ENCODE results near the gene ADARB1.
"Not testable (repeated sequence)": the region's sequence is repeated elsewhere in the genome, so short reads cannot be mapped to it uniquely, and the experiment has no call there.

ADARB1 gene

GRCh38 chr21:45137612-45137937 lies 63.2 kb downstream of the ADARB1 start:
- no peak for DNase-seq

GRCh38 chr21:45138199-45139002 lies 64.0 kb downstream of the ADARB1 start:
- DNase-seq = peak; percentile 32 to 73 (median 54)

GRCh38 chr21:45139003-45139360 lies 64.6 kb downstream of the ADARB1 start:
- not testable (repeated sequence) for DNase-seq

GRCh38 chr21:45139473-45139872 lies 65.1 kb downstream of the ADARB1 start:
- DNase-seq = no peak

GRCh38 chr21:45140346-45140940 lies 66.1 kb downstream of the ADARB1 start:
- peak in 4 of 5 donors; percentile 33 to 55 (median 42) for DNase-seq

DNA sequence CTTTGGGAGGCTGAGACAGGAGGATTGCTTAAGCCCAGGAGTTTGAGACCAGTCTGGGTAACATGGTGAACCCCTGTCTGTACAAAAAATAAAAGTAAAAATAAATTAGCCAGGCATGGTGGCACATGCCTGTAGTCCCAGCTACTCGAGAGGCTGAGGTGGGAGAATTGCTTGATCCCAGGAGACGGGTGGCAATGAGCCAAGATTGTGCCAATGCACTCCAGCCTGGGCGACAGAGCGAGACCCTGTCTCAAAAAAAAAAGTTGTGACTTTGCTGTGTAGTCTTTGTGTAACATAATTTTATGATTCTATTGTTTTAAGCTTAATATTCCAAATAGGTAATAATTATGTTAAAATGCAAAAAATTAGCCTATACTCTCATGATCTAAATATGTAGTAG lies 66.6 kb downstream of the ADARB1 start:
- DNase-seq = not testable (repeated sequence)

DNA sequence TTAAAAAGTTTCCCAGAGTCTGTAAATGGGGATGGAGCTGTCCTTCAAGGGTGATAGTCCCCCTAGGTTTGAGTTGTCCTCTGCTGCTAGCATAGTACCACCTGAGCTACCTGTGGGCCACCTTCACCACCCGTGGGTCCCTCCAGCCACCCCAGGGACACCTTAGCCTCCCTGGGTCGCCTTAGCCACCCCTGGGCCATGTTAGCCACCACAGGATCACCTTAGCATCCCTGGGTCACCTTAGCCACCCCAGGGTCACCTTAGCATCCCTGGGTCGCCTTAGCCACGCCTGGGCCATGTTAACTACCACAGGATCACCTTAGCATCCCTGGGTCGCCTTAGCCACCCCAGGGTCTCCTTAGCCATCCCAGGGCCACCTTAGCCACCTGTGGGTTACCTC lies 67.1 kb downstream of the ADARB1 start:
- DNase-seq = no peak

DNA sequence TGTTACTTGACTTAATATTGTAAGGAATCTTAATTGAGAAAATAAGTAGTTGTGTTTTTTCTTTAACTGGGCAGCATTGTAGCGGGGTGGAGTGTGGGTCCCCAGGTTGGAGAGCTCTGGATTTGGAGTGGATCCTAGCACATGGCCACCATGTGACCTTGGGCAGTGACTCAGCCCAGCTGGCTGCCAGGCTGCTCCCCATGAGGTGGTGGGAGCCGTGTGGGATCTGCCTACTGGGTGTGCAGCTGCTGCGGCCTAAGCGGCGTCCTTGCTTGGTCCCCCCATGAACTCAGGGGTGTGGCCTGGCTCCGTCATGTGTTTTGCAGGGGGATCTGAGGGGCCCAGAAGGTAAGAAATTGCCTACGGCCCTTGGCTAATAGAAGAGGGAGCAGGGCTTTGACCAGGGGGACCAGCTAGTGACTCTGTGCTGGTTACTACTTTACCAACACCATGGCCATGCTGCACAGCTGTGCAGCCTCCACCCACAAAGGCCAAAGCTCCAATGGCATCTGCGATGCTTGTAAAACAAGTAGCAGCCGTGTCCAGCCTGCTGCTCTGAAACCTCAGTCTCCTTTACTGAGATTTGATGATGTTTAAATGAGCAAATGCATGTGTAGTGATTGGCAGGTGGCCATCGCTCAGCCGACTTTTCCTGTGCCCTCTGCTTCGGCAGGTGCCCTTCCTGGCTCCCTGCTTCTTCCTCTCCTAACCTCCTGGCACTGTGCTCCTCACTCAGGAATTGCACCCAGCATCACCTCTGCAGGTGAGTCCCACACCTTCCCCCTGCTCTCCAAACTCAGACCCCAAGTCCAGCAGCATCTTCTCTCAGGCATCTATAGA lies 68.3 kb downstream of the ADARB1 start:
- no peak for DNase-seq

DNA sequence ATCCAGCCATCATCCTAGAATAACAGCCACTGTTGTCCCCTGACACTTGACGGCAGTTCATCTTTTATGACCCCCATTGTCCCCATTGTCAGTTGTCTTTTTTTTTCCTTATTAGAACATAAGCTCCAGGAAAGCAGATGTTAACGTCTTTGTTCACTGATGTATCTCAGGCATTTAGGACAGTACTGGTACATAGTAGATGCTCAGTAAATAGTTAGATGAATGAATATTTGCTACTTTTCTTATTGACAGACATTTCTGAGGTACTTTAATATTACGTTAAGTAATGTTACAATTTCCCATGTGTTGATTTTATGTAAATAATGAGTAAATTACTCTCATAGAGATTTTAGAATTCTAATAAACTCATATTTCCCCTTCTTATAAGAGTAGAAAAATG lies 69.5 kb downstream of the ADARB1 start:
- no peak for DNase-seq

GRCh38 chr21:45145146-45145545 lies 70.8 kb downstream of the ADARB1 start:
- no peak for DNase-seq

- DNase-seq = not testable (repeated sequence)
Measured at GRCh38 chr21:45145846-45146245, 71.5 kb downstream of the ADARB1 start.

DNA sequence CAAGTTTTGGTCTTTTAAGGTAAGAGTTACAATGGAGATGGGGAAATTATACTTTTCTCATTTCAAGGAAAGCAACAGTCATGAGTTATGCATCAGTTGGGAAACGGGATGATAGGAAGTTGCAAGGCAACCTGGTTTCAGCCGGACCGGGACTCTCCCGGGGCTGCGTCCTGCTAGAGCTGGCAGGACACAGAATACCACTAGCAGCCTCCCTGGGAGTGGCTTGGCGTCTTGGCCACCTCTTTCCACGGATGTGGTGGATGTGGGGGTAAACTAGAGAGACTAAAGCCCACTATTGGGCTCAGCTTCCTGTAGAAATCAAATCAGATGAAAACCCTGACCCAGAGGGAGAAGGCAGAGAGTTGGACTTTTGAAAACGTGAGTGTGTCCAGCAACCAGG lies 71.9 kb downstream of the ADARB1 start:
- DNase-seq = no peak

DNA sequence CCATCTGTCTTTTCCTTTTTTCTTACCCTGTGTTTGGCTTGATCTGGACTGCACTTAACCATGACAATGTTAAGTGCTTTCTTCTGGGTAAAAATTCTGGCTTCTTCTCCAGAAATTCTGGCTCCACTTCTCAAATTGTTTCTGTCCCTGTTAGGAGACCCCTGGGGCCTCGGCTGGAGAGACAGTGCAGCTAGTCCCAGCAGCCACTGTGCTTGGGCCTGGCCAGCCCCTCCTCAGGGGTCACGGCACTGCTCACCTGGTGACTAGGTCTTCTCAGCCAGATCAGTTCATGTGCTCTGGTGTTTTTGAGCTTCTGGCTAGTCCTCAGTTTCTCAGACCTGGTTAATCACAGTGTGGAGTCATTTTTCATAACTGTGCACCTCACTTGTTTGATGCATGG lies 72.4 kb downstream of the ADARB1 start:
- no peak for DNase-seq

DNA sequence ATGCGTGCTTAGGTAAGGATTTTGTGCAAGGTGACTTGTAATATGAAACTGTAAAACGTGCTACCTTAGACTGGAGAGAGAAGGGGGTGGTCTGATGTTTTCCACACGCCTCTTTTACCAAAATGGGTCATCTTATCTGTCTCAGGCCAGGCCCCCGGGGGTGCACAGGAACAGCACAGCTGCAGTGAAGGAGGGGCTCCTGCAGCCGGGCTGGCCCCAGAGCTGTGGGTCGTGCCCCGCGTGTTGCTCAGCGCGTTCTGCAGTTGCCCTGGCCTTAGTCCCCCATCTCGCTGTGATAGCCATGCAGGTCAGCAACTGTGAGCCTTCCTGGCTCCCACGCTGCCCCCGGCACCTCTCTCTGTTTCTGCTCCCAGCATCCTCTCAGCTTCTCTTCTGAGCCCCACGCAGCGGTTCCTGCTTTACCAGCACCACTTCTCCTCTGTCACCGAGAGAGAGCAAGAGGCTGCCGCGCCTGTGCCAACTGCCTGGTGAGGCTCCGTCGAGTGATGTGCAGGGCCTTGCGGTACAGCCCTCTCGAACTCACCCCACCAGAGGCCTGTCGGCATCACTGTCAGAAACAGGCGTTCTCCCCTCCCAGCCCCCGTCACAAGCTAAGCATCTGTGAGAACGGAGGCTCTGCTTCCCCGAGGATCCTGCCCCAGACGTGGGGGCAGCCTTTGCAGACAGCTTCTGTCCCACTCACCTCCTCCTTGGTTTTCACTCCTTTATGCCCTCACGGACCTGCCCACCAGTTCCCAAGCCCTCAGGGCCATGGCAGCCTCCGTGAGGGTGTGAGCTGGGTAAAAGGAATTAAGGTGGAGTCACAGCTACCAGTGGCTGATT lies 73.3 kb downstream of the ADARB1 start:
- DNase-seq = no peak

GRCh38 chr21:45148316-45148990 lies 74.1 kb downstream of the ADARB1 start:
- no peak for DNase-seq

- DNase-seq = no peak
Measured at GRCh38 chr21:45149021-45149420, 74.6 kb downstream of the ADARB1 start.

DNA sequence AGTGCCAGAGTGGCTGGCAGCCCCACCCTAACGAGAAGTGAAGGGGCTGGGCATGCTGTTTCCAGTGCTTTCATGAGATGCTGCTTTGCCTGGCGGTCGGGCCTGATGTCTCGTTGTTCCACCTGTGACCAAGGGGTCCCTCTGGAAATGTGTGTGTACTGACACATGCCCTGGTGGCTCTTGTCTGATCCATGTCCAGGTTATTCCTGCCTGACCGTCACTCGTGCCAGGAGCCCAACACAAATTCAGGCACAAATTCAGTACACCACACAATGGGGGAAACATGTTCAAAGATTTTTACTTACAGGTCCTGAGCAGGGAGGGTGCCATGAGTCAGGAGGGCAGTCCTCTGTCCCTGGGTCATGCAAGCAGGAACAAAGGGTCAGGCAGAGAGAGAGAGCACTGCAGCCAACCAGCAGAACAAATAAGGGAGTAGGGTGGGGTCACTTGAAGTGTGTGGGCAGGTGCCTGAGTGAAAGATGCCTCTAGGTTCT lies 76.3 kb downstream of the ADARB1 start:
- no peak for DNase-seq

- DNase-seq = no peak
Measured at GRCh38 chr21:45151445-45152160, 77.2 kb downstream of the ADARB1 start.

DNA sequence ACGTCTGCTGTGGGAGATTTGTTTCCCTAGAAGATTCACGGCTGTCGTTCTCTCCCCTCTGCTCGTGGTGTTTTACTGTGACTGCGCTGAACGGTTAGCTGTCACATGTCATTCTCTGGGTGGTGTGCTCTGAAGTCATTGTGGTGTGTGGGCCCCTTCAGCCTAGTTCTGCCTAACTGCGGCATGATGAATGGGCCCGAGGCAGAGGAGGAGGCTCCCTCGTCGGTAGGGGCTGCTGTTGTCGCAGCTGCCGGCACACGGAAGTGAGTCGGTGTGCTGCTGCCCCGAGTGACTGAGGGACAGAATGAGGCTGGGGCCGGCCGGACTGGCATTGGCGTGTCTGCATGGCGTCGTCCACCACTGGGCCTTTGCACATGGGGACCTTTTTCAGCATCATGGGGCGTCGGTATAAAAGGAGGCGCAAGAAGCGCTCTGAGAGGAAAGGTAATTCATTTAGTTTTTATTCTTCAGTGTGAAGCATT lies 77.9 kb downstream of the ADARB1 start:
- peak in 3 of 5 donors; percentile 28 to 46 (median 41) for DNase-seq

- DNase-seq = no peak
Measured at GRCh38 chr21:45153358-45154318, 79.3 kb downstream of the ADARB1 start.

All from T-helper 1 cell (primary cell).